ENCODE results near the gene CLMN. TPM values are rescaled to one million over a fixed set of nuclear protein-coding genes. Genes with fewer than 3 reads are reported as not detected.

CLMN gene
- total RNA-seq, 5 donors from 2014 or later (not counting 1 experiment from before 2014, with no cell fraction given) = 0.68 to 2.2 (median 0.99) TPM

DNA sequence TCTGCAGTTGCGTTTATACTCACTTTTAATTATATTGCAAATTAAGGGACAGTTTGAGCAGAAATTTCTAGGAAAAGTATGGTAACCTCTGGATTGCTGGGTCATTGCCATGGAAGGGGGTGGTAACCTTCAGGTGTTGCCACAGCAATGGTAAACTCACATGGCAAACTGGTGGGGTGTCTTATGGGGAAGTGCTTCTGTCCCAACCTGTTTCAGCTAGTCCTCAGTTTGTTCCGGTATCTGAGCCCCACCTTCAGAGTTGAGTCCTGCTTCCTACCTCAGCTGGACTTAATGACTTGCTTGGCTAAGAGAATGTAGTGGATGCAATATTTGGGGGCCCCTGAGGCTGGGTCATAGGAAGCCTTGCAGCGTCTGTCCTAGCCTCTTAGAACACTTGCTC lies 7.3 kb upstream of the CLMN start:
- Histone ChIP-seq H3K27ac (ENCODE audit: low read length) (no peak overlapping the region), H3K4me3 (ENCODE audit: control insufficient read depth in 1 of 2, extremely low read depth in 1 of 2, low read length in 1 of 2) (no peak overlapping the region), H3K4me1 (ENCODE audit: control insufficient read depth in 1 of 2, extremely low read depth in 1 of 2, insufficient read depth in 2 of 2, low read length in 2 of 2) (no peaks in the 10 kb centered on the region), H3K27me3 (replicated peaks in 1 of 2; ENCODE audit: control insufficient read depth in 2 of 2, extremely low read depth in 1 of 2, insufficient read depth in 2 of 2, low read length in 1 of 2) (peaks cover 3 to 21% of the 10 kb centered on the region in 2 experiments), H3K9me3 (no peaks in the 10 kb centered on the region), H3K36me3 (ENCODE audit: control insufficient read depth in 2 of 2, extremely low read depth in 1 of 2, insufficient read depth in 1 of 2, low read length in 1 of 2) (no peaks in the 10 kb centered on the region)
- ATAC-seq (replicated peaks in 1 of 4) (no peak), DNase-seq (no peak)
- peaks cover 10 to 19% of the 10 kb centered on the region in 2 donors for H3K27me3 Mint-ChIP-seq
- ChIA-PET CTCF (interaction anchor here in 1 of 2 donors (0.6 kb wide), 1 partner anchor 10 kb away, joined by 3 read pairs; no protein-coding TSS in a partner anchor), POLR2A (no interaction called here)
- H3K27ac Mint-ChIP-seq = no peak overlapping the region
- no peaks in the 10 kb centered on the region for H3K9me3 Mint-ChIP-seq
- WGBS (ENCODE audit: insufficient coverage) = 33% methylated on average over 1 of the region's 3 CpGs
- no peak overlapping the region for H3K4me3 Mint-ChIP-seq
- H3K4me1 Mint-ChIP-seq = peaks cover 0 to 3% (median 0%) of the 10 kb centered on the region in 3 donors
- no peaks in the 10 kb centered on the region for H3K36me3 Mint-ChIP-seq

DNA sequence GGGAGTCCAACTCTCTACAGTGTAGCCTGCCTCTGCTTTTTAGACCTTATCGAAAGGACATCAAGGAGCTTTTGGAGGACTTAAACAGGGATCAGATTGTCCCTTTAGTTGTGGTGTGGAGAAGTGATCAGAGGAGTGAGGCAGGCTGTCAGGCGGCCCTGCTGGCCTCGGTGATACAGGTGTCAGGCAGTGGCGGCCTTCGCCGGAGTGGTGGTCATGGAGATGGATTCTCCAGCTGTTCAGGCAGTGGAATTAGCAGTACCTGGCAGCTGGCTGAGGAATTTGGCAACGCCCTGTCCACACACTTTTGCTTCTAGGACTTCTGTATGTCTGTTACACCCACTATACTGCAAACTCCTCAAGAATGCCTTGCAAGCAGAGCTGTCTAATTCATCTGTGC lies 4.2 kb upstream of the CLMN start:
- Mint-ChIP-seq H3K36me3 (no peaks in the 10 kb centered on the region), H3K4me3 (no peak overlapping the region), H3K27ac (no peak overlapping the region), H3K9me3 (no peaks in the 10 kb centered on the region), H3K27me3 (peaks cover 10 to 20% of the 10 kb centered on the region in 2 donors), H3K4me1 (peaks cover under 1 to 7% (median 4%) of the 10 kb centered on the region in 3 donors)
- no peak overlapping the region for H3K4me3 ChIP-seq (ENCODE audit: control insufficient read depth in 1 of 2, extremely low read depth in 1 of 2, low read length in 1 of 2)
- peaks cover 5 to 34% of the 10 kb centered on the region in 2 experiments for H3K27me3 ChIP-seq (replicated peaks in 1 of 2; ENCODE audit: control insufficient read depth in 2 of 2, extremely low read depth in 1 of 2, insufficient read depth in 2 of 2, low read length in 1 of 2)
- DNase-seq = no peak
- no peaks in the 10 kb centered on the region for H3K9me3 ChIP-seq
- CTCF ChIA-PET = no interaction called here
- 87% methylated on average over 7 of the region's 7 CpGs for WGBS (ENCODE audit: insufficient coverage)
- H3K4me1 ChIP-seq (ENCODE audit: control insufficient read depth in 1 of 2, extremely low read depth in 1 of 2, insufficient read depth in 2 of 2, low read length in 2 of 2) = peaks cover 0 to 11% of the 10 kb centered on the region in 2 experiments
- no peak for ATAC-seq (replicated peaks in 1 of 4)
- POLR2A ChIA-PET = no interaction called here
- H3K27ac ChIP-seq (ENCODE audit: low read length) = no peak overlapping the region
- H3K36me3 ChIP-seq (ENCODE audit: control insufficient read depth in 2 of 2, extremely low read depth in 1 of 2, insufficient read depth in 1 of 2, low read length in 1 of 2) = no peaks in the 10 kb centered on the region

DNA sequence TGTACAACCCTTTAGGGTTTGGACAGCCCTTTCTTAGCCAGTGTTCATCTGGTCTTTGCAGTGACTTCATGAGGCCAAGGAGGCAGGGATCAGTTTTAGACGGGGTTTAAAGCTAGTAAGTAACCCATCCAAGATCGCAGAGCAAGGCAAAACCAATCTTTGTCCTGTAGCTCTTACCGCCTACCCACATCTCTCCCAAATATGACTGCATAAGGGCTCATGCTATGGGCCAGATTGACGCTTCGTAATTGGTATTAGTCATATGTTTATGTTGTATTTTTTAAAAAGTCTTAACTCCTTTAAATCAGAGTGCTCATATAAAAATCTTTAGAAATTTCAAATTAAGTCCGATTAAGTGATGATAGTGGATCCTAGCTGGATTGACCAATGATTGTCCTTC lies 3.7 kb upstream of the CLMN start:
- Histone ChIP-seq H3K9me3 (no peaks in the 10 kb centered on the region), H3K27ac (ENCODE audit: low read length) (no peak overlapping the region), H3K4me1 (ENCODE audit: control insufficient read depth in 1 of 2, extremely low read depth in 1 of 2, insufficient read depth in 2 of 2, low read length in 2 of 2) (peaks cover 0 to 16% of the 10 kb centered on the region in 2 experiments), H3K4me3 (ENCODE audit: control insufficient read depth in 1 of 2, extremely low read depth in 1 of 2, low read length in 1 of 2) (no peak overlapping the region), H3K36me3 (ENCODE audit: control insufficient read depth in 2 of 2, extremely low read depth in 1 of 2, insufficient read depth in 1 of 2, low read length in 1 of 2) (no peaks in the 10 kb centered on the region), H3K27me3 (replicated peaks in 1 of 2; ENCODE audit: control insufficient read depth in 2 of 2, extremely low read depth in 1 of 2, insufficient read depth in 2 of 2, low read length in 1 of 2) (peaks cover 5 to 39% of the 10 kb centered on the region in 2 experiments)
- WGBS (ENCODE audit: insufficient coverage) = 80% methylated on average over 1 of the region's 6 CpGs
- DNase-seq (no peak), ATAC-seq (replicated peaks in 1 of 4) (no peak)
- no peaks in the 10 kb centered on the region for H3K9me3 Mint-ChIP-seq
- H3K27ac Mint-ChIP-seq = no peak overlapping the region
- no peak overlapping the region for H3K4me3 Mint-ChIP-seq
- ChIA-PET CTCF (no interaction called here), POLR2A (no interaction called here)
- H3K27me3 Mint-ChIP-seq = peaks cover 10 to 20% of the 10 kb centered on the region in 2 donors
- H3K4me1 Mint-ChIP-seq = peaks cover 6 to 12% (median 10%) of the 10 kb centered on the region in 3 donors
- no peaks in the 10 kb centered on the region for H3K36me3 Mint-ChIP-seq

DNA sequence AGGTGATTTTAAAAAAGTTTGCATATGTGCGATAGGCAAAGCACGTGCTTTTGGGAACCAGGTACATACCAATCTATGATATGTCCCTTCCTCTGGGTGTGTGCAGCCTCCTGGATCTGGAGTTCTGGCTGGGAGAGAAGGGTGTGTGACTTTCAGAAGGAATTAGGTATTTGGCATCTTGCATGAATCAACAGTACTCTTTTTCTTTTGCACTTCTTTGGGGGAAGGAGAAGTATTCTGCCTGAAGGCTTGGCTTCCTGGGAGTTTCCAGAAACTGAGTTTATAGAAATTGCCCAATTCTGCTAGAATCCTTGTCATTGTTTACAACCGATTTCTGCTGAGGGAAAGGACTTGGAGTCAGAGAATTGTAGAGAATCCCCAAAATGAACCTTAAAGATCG lies 2.9 kb upstream of the CLMN start:
- CTCF ChIA-PET = no interaction called here
- Mint-ChIP-seq H3K4me3 (no peak overlapping the region), H3K36me3 (no peaks in the 10 kb centered on the region), H3K4me1 (peaks cover 10 to 15% (median 12%) of the 10 kb centered on the region in 3 donors), H3K9me3 (no peaks in the 10 kb centered on the region), H3K27me3 (peaks cover 11 to 21% of the 10 kb centered on the region in 2 donors), H3K27ac (no peak overlapping the region)
- Histone ChIP-seq H3K36me3 (ENCODE audit: control insufficient read depth in 2 of 2, extremely low read depth in 1 of 2, insufficient read depth in 1 of 2, low read length in 1 of 2) (no peaks in the 10 kb centered on the region), H3K9me3 (no peaks in the 10 kb centered on the region), H3K27me3 (replicated peaks in 1 of 2; ENCODE audit: control insufficient read depth in 2 of 2, extremely low read depth in 1 of 2, insufficient read depth in 2 of 2, low read length in 1 of 2) (peaks cover 6 to 40% of the 10 kb centered on the region in 2 experiments), H3K27ac (ENCODE audit: low read length) (no peak overlapping the region), H3K4me1 (ENCODE audit: control insufficient read depth in 1 of 2, extremely low read depth in 1 of 2, insufficient read depth in 2 of 2, low read length in 2 of 2) (peaks cover 0 to 18% of the 10 kb centered on the region in 2 experiments), H3K4me3 (ENCODE audit: control insufficient read depth in 1 of 2, extremely low read depth in 1 of 2, low read length in 1 of 2) (no peak overlapping the region)
- no peak for ATAC-seq (replicated peaks in 1 of 4)
- 80% methylated on average over 1 of the region's 4 CpGs for WGBS (ENCODE audit: insufficient coverage)
- POLR2A ChIA-PET = no interaction called here
- DNase-seq = no peak

DNA sequence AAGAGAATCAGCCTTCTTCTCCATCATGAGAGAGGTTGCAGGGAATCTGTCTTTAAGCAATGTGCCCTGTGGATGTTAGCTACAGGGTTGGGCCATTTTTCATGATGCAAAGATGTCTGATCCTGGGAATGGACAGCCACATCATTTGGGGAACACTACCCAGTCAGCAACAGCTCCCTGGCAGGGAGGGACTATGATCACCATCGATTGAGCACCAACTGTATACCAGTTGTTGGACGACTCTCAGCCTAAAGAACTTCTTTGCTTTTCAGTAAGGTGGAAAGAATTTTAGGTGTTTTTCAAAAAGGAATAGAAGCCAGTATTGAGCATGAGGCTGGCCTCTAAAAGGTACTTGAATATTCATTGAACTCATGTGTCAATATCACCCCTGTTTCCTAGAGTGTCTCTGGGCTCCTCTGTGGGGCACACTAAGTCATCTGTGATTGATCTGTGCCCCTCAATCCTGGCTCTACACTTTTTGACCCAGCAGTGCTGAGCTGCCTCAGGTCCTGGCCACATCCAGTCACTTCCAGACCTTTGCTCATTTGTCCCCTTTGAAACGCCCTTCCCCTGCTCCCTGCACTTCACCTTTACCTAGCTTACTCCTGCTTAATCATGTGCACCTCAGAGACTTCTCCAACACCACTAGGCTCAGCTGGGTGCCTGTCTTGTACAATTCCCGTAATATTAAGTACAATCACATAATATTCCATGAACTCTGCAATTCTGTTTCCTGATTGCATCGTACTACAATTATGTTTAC lies 2.2 kb upstream of the CLMN start:
- peaks cover 0 to 18% of the 10 kb centered on the region in 2 experiments for H3K4me1 ChIP-seq (ENCODE audit: control insufficient read depth in 1 of 2, extremely low read depth in 1 of 2, insufficient read depth in 2 of 2, low read length in 2 of 2)
- Mint-ChIP-seq H3K27me3 (peaks cover 14 to 19% of the 10 kb centered on the region in 2 donors), H3K9me3 (no peaks in the 10 kb centered on the region), H3K4me1 (peaks cover 10 to 15% (median 11%) of the 10 kb centered on the region in 3 donors), H3K27ac (no peak overlapping the region), H3K36me3 (no peaks in the 10 kb centered on the region), H3K4me3 (no peak overlapping the region)
- ATAC-seq (replicated peaks in 1 of 4) (no peak), DNase-seq (no peak)
- POLR2A ChIA-PET = no interaction called here
- H3K27me3 ChIP-seq (replicated peaks in 1 of 2; ENCODE audit: control insufficient read depth in 2 of 2, extremely low read depth in 1 of 2, insufficient read depth in 2 of 2, low read length in 1 of 2) = peaks cover 6 to 42% of the 10 kb centered on the region in 2 experiments
- no peak overlapping the region for H3K4me3 ChIP-seq (ENCODE audit: control insufficient read depth in 1 of 2, extremely low read depth in 1 of 2, low read length in 1 of 2)
- no peaks in the 10 kb centered on the region for H3K9me3 ChIP-seq
- WGBS (ENCODE audit: insufficient coverage) = 68% methylated on average over 3 of the region's 5 CpGs
- CTCF ChIA-PET = no interaction called here
- no peak overlapping the region for H3K27ac ChIP-seq (ENCODE audit: low read length)
- H3K36me3 ChIP-seq (ENCODE audit: control insufficient read depth in 2 of 2, extremely low read depth in 1 of 2, insufficient read depth in 1 of 2, low read length in 1 of 2) = no peaks in the 10 kb centered on the region

DNA sequence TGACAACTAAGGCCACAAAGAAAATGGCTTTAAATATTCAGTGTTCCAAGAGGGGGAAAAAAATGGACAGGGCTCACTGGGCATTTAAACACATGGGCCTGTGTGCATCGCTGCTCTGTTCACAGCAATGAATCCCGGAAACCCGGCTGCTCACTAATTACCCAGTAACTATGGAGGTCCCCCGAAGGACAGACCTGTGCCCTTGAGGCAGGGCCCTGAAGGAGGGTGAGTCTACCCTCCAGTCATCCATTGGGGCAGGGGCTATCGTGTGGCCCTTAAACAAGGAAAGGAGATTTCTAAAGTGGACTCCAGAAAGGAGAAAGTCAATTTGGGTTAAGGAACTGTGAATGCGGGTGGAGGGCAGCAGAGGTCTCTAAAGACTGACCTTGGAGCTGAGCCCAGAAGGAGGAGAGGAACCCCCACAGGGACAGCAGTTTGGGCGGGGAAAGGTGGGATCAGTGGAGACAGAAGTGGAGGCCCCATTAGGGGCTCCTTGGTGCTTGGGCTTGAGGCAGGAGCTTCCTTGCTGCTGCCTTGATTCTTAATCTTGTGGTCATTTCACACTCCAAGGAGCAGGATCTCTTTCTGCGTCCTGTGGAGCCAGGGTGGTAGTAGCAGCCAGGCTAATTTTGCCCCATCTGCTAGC lies 1.4 kb upstream of the CLMN start:
- H3K36me3 ChIP-seq (ENCODE audit: control insufficient read depth in 2 of 2, extremely low read depth in 1 of 2, insufficient read depth in 1 of 2, low read length in 1 of 2) = no peaks in the 10 kb centered on the region
- ATAC-seq (replicated peaks in 1 of 4) (no peak), DNase-seq (no peak)
- peaks cover 15 to 21% of the 10 kb centered on the region in 2 donors for H3K27me3 Mint-ChIP-seq
- H3K4me3 Mint-ChIP-seq = peak overlapping the region; percentile 57 to 86 (median 66)
- H3K27ac ChIP-seq (ENCODE audit: low read length) = no peak overlapping the region
- H3K9me3 ChIP-seq = no peaks in the 10 kb centered on the region
- H3K9me3 Mint-ChIP-seq = no peaks in the 10 kb centered on the region
- H3K4me1 Mint-ChIP-seq = peaks cover 10 to 15% (median 11%) of the 10 kb centered on the region in 3 donors
- H3K4me1 ChIP-seq (ENCODE audit: control insufficient read depth in 1 of 2, extremely low read depth in 1 of 2, insufficient read depth in 2 of 2, low read length in 2 of 2) = peaks cover 0 to 18% of the 10 kb centered on the region in 2 experiments
- H3K36me3 Mint-ChIP-seq = no peaks in the 10 kb centered on the region
- no peak overlapping the region for H3K4me3 ChIP-seq (ENCODE audit: control insufficient read depth in 1 of 2, extremely low read depth in 1 of 2, low read length in 1 of 2)
- no peak overlapping the region for H3K27ac Mint-ChIP-seq
- WGBS (ENCODE audit: insufficient coverage) = 89% methylated on average over 3 of the region's 8 CpGs
- ChIA-PET POLR2A (no interaction called here), CTCF (no interaction called here)
- H3K27me3 ChIP-seq (replicated peaks in 1 of 2; ENCODE audit: control insufficient read depth in 2 of 2, extremely low read depth in 1 of 2, insufficient read depth in 2 of 2, low read length in 1 of 2) = peaks cover 6 to 47% of the 10 kb centered on the region in 2 experiments

Measured in T-cell (primary cell).